Measurements from ENCODE around the gene MRC2.
"Not testable (repeated sequence)": the region's sequence is repeated elsewhere in the genome, so short reads cannot be mapped to it uniquely, and the experiment has no call there.

The MRC2 gene, protein sequence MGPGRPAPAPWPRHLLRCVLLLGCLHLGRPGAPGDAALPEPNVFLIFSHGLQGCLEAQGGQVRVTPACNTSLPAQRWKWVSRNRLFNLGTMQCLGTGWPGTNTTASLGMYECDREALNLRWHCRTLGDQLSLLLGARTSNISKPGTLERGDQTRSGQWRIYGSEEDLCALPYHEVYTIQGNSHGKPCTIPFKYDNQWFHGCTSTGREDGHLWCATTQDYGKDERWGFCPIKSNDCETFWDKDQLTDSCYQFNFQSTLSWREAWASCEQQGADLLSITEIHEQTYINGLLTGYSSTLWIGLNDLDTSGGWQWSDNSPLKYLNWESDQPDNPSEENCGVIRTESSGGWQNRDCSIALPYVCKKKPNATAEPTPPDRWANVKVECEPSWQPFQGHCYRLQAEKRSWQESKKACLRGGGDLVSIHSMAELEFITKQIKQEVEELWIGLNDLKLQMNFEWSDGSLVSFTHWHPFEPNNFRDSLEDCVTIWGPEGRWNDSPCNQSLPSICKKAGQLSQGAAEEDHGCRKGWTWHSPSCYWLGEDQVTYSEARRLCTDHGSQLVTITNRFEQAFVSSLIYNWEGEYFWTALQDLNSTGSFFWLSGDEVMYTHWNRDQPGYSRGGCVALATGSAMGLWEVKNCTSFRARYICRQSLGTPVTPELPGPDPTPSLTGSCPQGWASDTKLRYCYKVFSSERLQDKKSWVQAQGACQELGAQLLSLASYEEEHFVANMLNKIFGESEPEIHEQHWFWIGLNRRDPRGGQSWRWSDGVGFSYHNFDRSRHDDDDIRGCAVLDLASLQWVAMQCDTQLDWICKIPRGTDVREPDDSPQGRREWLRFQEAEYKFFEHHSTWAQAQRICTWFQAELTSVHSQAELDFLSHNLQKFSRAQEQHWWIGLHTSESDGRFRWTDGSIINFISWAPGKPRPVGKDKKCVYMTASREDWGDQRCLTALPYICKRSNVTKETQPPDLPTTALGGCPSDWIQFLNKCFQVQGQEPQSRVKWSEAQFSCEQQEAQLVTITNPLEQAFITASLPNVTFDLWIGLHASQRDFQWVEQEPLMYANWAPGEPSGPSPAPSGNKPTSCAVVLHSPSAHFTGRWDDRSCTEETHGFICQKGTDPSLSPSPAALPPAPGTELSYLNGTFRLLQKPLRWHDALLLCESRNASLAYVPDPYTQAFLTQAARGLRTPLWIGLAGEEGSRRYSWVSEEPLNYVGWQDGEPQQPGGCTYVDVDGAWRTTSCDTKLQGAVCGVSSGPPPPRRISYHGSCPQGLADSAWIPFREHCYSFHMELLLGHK (N-terminal part only)

DNA sequence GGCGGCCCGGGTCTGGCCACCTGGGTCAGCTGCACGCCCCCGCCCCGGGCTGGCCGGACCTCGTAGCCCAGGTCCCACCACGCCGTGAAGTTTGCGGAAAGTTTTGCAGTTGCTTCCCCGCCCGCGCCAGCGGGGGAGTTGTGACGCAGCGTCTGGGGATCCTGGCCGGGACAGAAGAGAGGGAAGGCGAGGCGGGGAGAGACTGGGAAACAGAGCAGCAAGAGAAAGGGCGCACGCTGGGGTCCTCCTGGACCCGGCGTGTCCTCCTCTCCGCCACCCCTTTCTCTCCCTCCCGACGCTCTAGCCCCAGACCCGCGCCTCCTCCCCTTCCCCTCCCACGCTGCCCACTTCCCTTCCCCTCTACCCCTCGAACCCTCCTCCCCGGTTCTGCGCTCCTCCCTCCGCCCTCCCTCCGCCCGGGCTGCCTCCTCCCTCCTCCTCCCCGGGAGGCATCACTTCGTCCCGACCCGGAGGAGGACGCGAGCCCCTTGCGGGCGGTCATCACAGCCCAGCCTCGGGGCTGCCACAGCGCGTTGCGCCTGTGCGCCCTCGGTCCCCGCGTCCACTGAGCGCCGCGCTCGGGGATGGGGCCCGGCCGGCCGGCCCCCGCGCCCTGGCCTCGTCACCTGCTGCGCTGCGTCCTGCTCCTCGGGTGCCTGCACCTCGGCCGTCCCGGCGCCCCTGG lies at the start of gene MRC2:
Gene MRC2, plus strand, starts transcription at position 452 of the 685 bp plus-strand sequence. Its CDS starts 133 bp downstream, at position 585.
- Histone ChIP-seq H3K36me3 (ENCODE audit: insufficient read depth, low read length) (no peaks in the 10 kb centered on the region), H3K9me3 (ENCODE audit: control insufficient read depth, insufficient read depth, low read length) (no peaks in the 10 kb centered on the region), H3K4me1 (ENCODE audit: insufficient read depth, low read length) (peaks cover 21% of the 10 kb centered on the region; the same call in 1 of the 2 replicates), H3K9ac (ENCODE audit: low read depth, low read length) (peak within 1 kb of the TSS; percentile 97)

DNA sequence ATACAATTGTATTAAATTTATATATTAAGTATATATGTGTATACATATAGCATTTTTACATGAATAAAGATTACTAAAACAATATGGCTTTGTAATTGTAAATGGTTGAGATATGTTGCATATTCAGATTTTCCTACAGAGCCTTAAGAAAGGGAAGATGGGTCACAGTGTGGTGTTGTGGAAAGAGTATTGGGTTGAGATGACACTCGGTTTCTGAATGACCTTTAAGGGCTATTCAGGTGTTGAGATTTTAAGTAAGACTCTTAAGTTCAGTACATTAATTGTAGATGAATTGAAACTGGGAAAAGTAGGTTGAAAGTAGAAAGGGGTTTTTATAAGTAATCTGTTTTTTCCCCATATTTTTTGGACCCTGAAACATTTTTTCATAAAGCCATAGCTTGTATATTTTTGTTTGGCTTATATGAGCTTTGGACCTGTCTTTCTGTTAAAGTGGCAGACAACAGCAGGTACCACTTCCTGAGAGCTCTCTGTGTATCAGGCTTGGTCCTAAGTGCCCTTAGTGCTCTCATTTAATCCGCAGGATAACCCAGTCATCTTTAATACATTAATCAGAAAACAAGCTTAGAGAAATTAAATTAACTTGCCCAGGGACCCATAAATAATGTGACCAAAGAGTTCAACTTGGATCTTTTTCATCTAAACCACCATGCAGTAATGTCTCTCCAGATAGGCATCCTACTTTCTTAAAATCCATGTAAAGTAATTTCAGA lies 48.5 kb upstream of the MRC2 start:
- no peak overlapping the region for H3K9ac ChIP-seq (ENCODE audit: low read depth, low read length)
- peaks cover 5% of the 10 kb centered on the region; the same call in 1 of the 2 replicates for H3K4me1 ChIP-seq (ENCODE audit: insufficient read depth, low read length)
- H3K9me3 ChIP-seq (ENCODE audit: control insufficient read depth, insufficient read depth, low read length), result no peaks in the 10 kb centered on the region
- H3K36me3 ChIP-seq (ENCODE audit: insufficient read depth, low read length), result peaks cover 8% of the 10 kb centered on the region; the same call in 1 of the 2 replicates

DNA sequence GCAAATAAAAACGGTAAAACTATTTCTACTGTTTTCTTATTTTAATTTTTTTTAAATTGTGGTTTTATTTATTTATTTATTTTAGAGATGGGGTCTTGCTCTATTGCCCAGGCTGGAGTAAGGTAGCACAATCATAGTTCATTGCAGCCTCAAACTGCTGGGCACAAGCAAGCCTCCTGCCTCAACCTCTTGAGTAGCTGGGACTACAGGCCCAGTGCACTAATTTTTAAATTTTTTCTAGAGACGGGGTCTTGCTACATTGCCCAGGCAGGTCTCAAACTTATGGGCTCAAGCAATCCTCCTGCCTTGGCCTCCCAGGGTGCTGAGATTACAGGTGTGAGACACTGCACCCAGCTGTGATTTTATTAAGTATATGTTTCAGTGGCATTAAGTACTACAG lies 46.5 kb upstream of the MRC2 start:
- Histone ChIP-seq H3K9ac (ENCODE audit: low read depth, low read length) (no peak overlapping the region), H3K36me3 (ENCODE audit: insufficient read depth, low read length) (peaks cover 10% of the 10 kb centered on the region)

DNA sequence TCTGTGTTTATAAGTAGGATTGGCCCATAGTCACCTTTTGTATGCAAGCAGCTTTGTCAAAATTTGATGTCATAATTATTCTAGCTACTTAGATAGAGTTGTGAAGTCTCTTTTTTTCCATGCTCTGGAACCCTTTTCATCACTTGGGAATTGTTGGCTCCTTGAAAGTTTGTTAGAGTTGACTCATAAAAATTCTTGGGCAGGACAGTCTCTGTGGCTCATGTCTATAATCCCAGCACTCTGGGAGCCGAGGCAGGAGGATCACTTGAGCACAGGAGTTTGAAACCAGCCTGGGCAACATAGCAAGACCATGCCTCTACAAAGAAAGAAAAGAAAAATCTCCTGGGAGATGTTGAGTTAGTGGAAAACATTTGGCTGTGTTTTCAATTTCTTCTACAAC lies 45.7 kb upstream of the MRC2 start:
- peaks cover 5% of the 10 kb centered on the region; the same call in 1 of the 2 replicates for H3K4me1 ChIP-seq (ENCODE audit: insufficient read depth, low read length)
- no peak overlapping the region for H3K9ac ChIP-seq (ENCODE audit: low read depth, low read length)
- H3K9me3 ChIP-seq (ENCODE audit: control insufficient read depth, insufficient read depth, low read length), result no peaks in the 10 kb centered on the region
- H3K36me3 ChIP-seq (ENCODE audit: insufficient read depth, low read length), result peaks cover 10% of the 10 kb centered on the region

More for the DNA sequence above, 46.5 kb upstream of the MRC2 start:
- H3K4me1 ChIP-seq (ENCODE audit: insufficient read depth, low read length), result peaks cover 5% of the 10 kb centered on the region; the same call in 1 of the 2 replicates
- H3K9me3 ChIP-seq (ENCODE audit: control insufficient read depth, insufficient read depth, low read length), result no peaks in the 10 kb centered on the region

DNA sequence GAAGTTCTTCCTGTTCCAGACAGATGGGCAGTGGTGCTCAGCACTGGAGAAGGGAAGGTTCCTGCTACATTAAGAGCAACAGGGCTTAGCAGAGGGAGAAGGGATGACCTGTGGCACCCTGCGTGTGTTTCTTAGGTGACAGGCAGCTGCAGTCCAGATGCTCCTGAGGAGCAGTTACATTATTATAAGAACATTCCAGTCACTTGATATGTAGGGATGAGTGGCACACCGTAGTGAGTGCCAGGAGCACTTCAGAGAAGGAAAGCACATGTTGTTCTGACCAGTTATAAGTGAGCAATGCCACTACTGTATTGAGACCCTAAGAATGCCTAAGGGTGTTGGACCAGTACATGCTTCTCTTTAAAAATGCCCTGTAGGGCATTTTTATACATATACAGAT lies 39.9 kb upstream of the MRC2 start:
- Histone ChIP-seq H3K36me3 (ENCODE audit: insufficient read depth, low read length) (peaks cover 14% of the 10 kb centered on the region; the same call in 1 of the 2 replicates), H3K9me3 (ENCODE audit: control insufficient read depth, insufficient read depth, low read length) (no peaks in the 10 kb centered on the region), H3K9ac (ENCODE audit: low read depth, low read length) (no peak overlapping the region)

DNA sequence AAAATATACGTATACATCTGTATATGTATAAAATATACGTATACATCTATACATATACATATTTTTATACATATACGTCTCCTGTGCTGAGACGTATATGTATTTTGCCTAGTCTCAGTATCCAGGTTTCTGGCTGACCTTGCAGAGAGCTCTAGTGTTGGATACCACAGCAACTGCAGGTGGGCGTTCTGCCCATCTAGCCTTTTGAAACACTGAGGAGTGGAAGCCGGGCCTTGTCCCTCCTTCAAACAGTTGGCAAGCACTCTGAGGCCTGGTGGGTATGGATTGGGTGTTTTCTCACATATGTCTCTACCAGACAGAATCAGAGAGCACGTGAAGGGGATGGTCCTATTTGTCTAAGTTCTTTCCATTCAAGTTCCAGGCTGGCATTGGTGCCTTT lies 39.4 kb upstream of the MRC2 start:
- Histone ChIP-seq H3K4me1 (ENCODE audit: insufficient read depth, low read length) (no peaks in the 10 kb centered on the region), H3K9ac (ENCODE audit: low read depth, low read length) (no peak overlapping the region), H3K9me3 (ENCODE audit: control insufficient read depth, insufficient read depth, low read length) (no peaks in the 10 kb centered on the region), H3K36me3 (ENCODE audit: insufficient read depth, low read length) (peaks cover 14% of the 10 kb centered on the region; the same call in 1 of the 2 replicates)

More for the DNA sequence above, 39.9 kb upstream of the MRC2 start:
- H3K4me1 ChIP-seq (ENCODE audit: insufficient read depth, low read length), result no peaks in the 10 kb centered on the region

DNA sequence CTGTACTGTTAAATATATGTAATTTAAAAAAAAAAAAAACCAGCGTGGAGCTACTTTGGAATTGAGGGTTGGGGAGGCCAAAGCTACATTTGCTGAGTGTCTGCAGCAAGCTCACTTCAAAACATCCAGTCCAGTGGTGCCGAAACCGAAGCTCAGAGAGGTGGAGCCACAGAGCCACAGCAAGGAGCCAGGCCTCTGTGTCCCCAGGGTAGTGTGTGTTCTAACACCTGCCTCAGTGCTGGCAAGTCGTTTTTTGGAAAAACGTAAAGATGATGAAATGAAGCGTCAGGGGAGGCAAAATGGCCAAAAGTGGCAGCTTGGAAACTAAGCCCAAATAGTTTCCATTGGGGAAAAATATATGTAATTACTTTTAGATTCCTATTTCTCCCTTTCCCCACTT lies 36.1 kb upstream of the MRC2 start:
- no peaks in the 10 kb centered on the region for H3K4me1 ChIP-seq (ENCODE audit: insufficient read depth, low read length)
- H3K36me3 ChIP-seq (ENCODE audit: insufficient read depth, low read length), result peaks cover 14% of the 10 kb centered on the region
- H3K9me3 ChIP-seq (ENCODE audit: control insufficient read depth, insufficient read depth, low read length), result no peaks in the 10 kb centered on the region
- H3K9ac ChIP-seq (ENCODE audit: low read depth, low read length), result no peak overlapping the region

DNA sequence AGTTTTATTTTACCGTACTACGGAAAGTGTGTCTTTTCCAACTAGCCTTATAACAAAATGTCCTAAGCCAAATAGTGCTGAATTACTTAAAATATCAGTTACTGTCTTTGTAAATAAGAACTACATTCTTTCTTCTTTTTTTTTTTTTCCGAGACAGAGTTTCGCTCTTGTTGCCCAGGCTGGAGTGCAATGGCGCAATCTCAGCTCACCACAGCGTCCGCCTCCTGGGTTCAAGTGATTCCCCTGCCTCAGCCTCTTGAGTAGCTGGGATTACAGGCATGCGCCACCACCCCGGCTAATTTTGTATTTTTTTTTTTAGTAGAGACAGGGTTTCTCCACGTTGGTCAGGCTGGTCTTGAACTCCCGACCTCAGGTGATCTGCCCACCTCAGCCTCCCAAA lies 35.6 kb upstream of the MRC2 start:
- H3K9ac ChIP-seq (ENCODE audit: low read depth, low read length); H3K9me3 ChIP-seq (ENCODE audit: control insufficient read depth, insufficient read depth, low read length); H3K4me1 ChIP-seq (ENCODE audit: insufficient read depth, low read length): not testable (repeated sequence)
- peaks cover 19% of the 10 kb centered on the region for H3K36me3 ChIP-seq (ENCODE audit: insufficient read depth, low read length)

DNA sequence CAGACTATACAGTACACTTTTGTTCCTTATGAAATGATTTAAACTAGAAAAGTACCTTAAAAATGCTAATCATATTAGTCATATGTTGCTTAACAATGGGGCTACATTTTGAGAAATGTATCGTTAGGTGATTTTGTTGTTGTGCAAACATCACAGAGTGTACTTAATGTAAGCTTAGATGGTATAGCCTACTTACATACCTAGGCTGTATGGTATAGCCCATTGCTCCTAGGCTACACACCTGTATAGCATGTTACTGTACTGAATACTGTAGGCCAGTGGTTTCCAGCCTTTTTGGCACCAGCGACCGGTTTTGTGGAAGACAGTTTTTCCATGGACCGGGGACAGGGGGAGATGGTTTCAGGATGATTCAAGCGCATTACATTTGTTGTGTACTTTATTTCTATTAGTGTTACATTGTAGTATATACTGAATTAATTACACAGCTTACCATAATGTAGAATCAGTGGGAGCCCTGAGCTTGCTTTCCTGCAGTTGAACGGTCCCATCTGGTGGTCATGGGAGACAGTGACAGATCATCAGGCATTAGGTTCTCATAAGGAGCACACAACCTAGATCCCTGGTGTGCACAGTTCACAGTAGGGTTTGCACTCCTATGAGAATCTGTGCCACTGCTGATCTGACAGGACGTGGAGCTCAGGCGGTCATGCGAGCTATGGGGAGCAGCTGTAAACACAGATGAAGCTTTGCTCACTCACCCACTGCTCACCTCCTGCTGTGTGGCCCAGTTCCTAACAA lies 35.0 kb upstream of the MRC2 start:
- Histone ChIP-seq H3K9ac (ENCODE audit: low read depth, low read length) (no peak overlapping the region), H3K4me1 (ENCODE audit: insufficient read depth, low read length) (no peaks in the 10 kb centered on the region), H3K36me3 (ENCODE audit: insufficient read depth, low read length) (peaks cover 24% of the 10 kb centered on the region), H3K9me3 (ENCODE audit: control insufficient read depth, insufficient read depth, low read length) (no peaks in the 10 kb centered on the region)

DNA sequence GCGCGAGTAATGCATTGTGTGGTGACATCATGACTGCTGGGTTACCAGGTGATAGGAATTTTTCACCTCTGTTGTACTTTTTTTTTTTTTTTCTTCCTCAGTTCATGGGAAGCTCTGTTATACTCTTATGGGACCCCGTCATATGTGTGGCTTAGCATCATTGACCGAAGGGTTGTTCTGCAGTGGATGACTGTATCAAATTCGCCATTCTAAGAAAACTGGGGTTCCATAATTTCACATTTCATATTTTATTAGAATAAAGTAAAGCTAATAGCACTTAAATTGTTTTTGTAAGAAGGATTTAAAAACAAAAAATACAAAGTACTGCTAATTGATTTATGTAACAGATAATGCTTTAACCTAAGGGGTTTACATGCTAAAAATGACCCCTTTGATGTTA lies 32.0 kb upstream of the MRC2 start:
- H3K4me1 ChIP-seq (ENCODE audit: insufficient read depth, low read length), result no peaks in the 10 kb centered on the region
- H3K9me3 ChIP-seq (ENCODE audit: control insufficient read depth, insufficient read depth, low read length), result no peaks in the 10 kb centered on the region
- H3K9ac ChIP-seq (ENCODE audit: low read depth, low read length), result no peak overlapping the region
- peaks cover 38% of the 10 kb centered on the region for H3K36me3 ChIP-seq (ENCODE audit: insufficient read depth, low read length)

DNA sequence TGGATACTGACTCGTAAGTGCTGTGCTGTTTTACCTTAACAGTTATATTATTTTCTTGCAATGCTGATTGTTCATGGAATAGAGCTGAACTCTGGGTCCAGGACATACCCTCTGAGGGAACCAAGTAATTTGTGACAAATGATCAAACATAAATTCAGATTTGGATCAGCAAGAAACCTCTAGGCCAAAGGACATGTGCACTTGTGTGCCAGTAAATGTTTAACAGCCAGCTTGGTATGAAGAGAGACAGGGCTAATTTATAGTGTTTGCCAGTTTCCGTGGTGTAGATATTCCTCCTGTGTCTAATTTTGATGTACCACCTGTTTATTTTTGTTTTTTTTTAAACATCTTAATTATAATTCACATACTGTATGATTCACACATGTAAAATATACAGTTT lies 30.8 kb upstream of the MRC2 start:
- Histone ChIP-seq H3K36me3 (ENCODE audit: insufficient read depth, low read length) (peaks cover 42% of the 10 kb centered on the region), H3K9ac (ENCODE audit: low read depth, low read length) (no peak overlapping the region), H3K4me1 (ENCODE audit: insufficient read depth, low read length) (no peaks in the 10 kb centered on the region), H3K9me3 (ENCODE audit: control insufficient read depth, insufficient read depth, low read length) (no peaks in the 10 kb centered on the region)

DNA sequence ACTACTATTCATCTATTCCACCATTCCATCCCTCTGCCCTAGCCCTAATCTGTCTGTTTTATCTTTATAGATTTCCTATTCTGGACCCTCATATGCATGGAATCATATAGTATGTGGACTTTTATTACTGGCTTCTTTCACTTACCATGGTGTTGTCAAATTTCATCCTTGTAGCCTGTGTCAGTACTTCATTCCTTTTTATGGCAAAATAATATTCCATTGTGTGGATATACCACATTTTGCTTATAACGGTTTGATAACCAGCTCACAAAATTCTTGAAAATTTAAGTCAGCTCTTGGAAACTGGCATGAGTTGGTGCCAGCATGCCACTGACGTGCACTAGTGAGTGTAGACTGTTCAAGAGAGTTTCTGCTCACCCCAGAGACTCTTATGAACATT lies 30.3 kb upstream of the MRC2 start:
- H3K36me3 ChIP-seq (ENCODE audit: insufficient read depth, low read length), result peaks cover 42% of the 10 kb centered on the region
- H3K4me1 ChIP-seq (ENCODE audit: insufficient read depth, low read length), result no peaks in the 10 kb centered on the region
- no peaks in the 10 kb centered on the region for H3K9me3 ChIP-seq (ENCODE audit: control insufficient read depth, insufficient read depth, low read length)

More for the DNA sequence above, 30.3 kb upstream of the MRC2 start:
- no peak overlapping the region for H3K9ac ChIP-seq (ENCODE audit: low read depth, low read length)
